Esophagus muscularis mucosa (tissue), 4 donors: Measurements from ENCODE around the gene ORC3. TPM values are rescaled to one million over a fixed set of nuclear protein-coding genes. Genes with fewer than 3 reads are reported as not detected.

Experiments
- DNase-seq: peaks from one replicate; pipeline ENCODE4 v3.0.0-alpha.2; 2017; ENCODE audit errors: extremely low spot score
- H3K27ac ChIP-seq, 4 donors: fragments of 200-600 bp; sonication (generic); replicated peaks in 1 of 4; 1 replicate in 3 of 4; 2 replicates in 1 of 4; pipeline ENCODE4 v1.5.1; 2016 to 2019; ENCODE audit warnings: mild to moderate bottlenecking in 1 of 4
- H3K27me3 ChIP-seq, 4 donors: fragments of 200-600 bp; sonication (generic); one replicate each; pipeline versions ENCODE4 v1.5.1 to v1.6.0; 2016 to 2019
- H3K36me3 ChIP-seq, 4 donors: fragments of 200-600 bp; sonication (generic); one replicate each; pipeline ENCODE4 v1.5.1; 2016 to 2019
- H3K4me1 ChIP-seq, 4 donors: fragments of 200-600 bp; sonication (generic); one replicate each; pipeline ENCODE4 v1.5.1; 2016 to 2019
- H3K4me3 ChIP-seq, 4 donors: fragments of 200-600 bp; sonication (generic); 1 replicate in 2 of 4; 2 replicates in 2 of 4; pipeline ENCODE4 v1.5.1; 2016 to 2019; ENCODE audit warnings: mild to moderate bottlenecking in 4 of 4, moderate library complexity in 1 of 4
- H3K9me3 ChIP-seq, 4 donors: fragments of 200-600 bp; sonication (generic); 1 replicate in 3 of 4; 2 replicates in 1 of 4; pipeline ENCODE4 v1.5.1; 2016 to 2019
- CTCF ChIP-seq, 3 experiments: fragments of 200-600 bp in 2 of 3; fragments of 450-650 bp in 1 of 3; sonication (generic) in 2 of 3; IDR thresholded peaks; one replicate each; pipeline ENCODE4 v1.5.1; 2017 to 2019; ENCODE audit warnings: antibody characterized with exemption in 3 of 3, mild to moderate bottlenecking in 2 of 3, moderate library complexity in 1 of 3
- EP300 ChIP-seq: sonication (generic); formaldehyde crosslinking; IDR thresholded peaks from one replicate; pipeline ENCODE4 v1.6.1; 2017; ENCODE audit warnings: antibody characterized with exemption
- POLR2A ChIP-seq: fragments of 450-650 bp; IDR thresholded peaks from one replicate; pipeline ENCODE4 v1.6.1; 2017; ENCODE audit warnings: antibody characterized with exemption, moderate library complexity, mild to moderate bottlenecking, low read depth
- POLR2AphosphoS5 ChIP-seq, 2 donors: sonication (generic); formaldehyde crosslinking; IDR thresholded peaks; one replicate each; pipeline ENCODE4 v1.6.1; 2017; ENCODE audit warnings: antibody characterized with exemption in 2 of 2
- WGBS: methylation state at CpG from one replicate; pipeline ENCODE4 v1.1.5; 2018; 5-methylcytosine and 5-hydroxymethylcytosine counted together
- intact Hi-C: fragments of 100-400 bp; cut with DNase I; formaldehyde crosslinking; loops from one replicate; pipeline ENCODE4 v1.15.1; 2023
- total RNA-seq, 4 donors: library from RNA; depleted of rRNA; stranded (reverse); fragments of >200 nt; gene quantifications; one replicate each; pipeline versions ENCODE4 v1.1.0 to v1.2.1, GENCODE V29; 2016

The ORC3 gene
- total RNA-seq, 4 donors from 2014 or later, result 9.9 to 18.7 (median 12.6) TPM

DNA sequence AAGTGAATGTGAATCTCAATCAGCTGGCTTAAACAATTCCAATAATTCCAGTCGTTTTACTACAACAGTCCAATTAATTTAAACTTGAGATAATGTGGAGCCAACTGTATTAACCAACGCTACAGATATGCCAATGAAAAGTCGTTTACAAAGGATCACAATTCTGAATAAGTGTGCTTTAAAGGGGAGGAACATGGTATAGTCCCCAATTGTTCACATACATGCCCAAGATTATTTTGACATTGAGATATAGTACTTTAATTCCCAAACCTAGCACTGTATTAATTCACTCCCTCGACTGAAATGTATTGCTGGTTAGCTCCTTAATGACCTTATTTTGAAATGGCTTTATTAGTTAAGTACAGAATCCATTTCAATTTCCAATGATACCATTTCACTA is 109.6 kb downstream of the ORC3 start:
- TF ChIP-seq POLR2A (no peak), EP300 (no peak), CTCF (IDR thresholded peaks at IDR 0.05) (no peak), POLR2AphosphoS5 (IDR thresholded peaks at IDR 0.05) (no peak)
- DNase-seq, result no peak
- H3K27me3 ChIP-seq, result no peaks in the 10 kb centered on the region
- H3K27ac ChIP-seq, result peak overlapping the region; percentile 92 to 99 (median 98)
- intact Hi-C loops, result no loop called here
- WGBS, result 5% methylated on average over 4 of the region's 4 CpGs
- no peaks in the 10 kb centered on the region for H3K36me3 ChIP-seq
- peaks cover 43 to 58% (median 49%) of the 10 kb centered on the region in 4 donors for H3K4me1 ChIP-seq
- H3K4me3 ChIP-seq, result peak overlapping the region; percentile 82 to 99 (median 94)
- H3K9me3 ChIP-seq, result no peaks in the 10 kb centered on the region

GRCh38 chr6:87700397-87701343 is 110.7 kb downstream of the ORC3 start:
- Histone ChIP-seq H3K27ac (peak overlapping the region; percentile 92 to 99 (median 98)), H3K4me1 (peaks cover 38 to 47% (median 40%) of the 10 kb centered on the region in 4 donors), H3K9me3 (no peaks in the 10 kb centered on the region), H3K36me3 (no peaks in the 10 kb centered on the region), H3K27me3 (no peaks in the 10 kb centered on the region), H3K4me3 (peak overlapping the region; percentile 82 to 99 (median 94))
- under 1% methylated on average over 18 of the region's 18 CpGs for WGBS
- DNase-seq, result no peak
- intact Hi-C loops, result no loop called here
- TF ChIP-seq POLR2A, result no peak
- TF ChIP-seq EP300, result no peak
- no peak for TF ChIP-seq POLR2AphosphoS5 (IDR thresholded peaks at IDR 0.05)
- TF ChIP-seq CTCF (IDR thresholded peaks at IDR 0.05), result no peak

DNA sequence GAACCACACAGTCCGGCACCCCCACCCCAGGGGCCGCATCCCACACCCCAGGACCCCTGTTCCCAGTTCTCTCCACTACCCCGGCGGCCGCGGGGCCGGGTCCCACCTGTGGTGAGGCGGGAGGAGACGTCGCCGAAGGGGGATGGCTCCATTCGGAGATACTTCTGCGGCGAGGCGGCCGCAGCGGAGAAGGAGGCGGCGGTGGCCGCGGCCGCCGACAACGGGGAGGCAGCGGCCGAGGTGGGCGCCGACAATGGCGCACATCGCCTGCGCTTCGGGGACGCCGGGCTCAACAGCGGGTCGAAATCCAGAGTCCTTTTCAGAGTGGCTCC is 111.4 kb downstream of the ORC3 start:
- Histone ChIP-seq H3K4me1 (peaks cover 31 to 40% (median 34%) of the 10 kb centered on the region in 4 donors), H3K36me3 (no peaks in the 10 kb centered on the region), H3K27me3 (no peaks in the 10 kb centered on the region), H3K4me3 (peak overlapping the region; percentile 82 to 99 (median 94)), H3K9me3 (no peaks in the 10 kb centered on the region), H3K27ac (peak overlapping the region; percentile 92 to 99 (median 98))
- TF ChIP-seq POLR2A (no peak), EP300 (no peak), CTCF (IDR thresholded peaks at IDR 0.05) (no peak), POLR2AphosphoS5 (IDR thresholded peaks at IDR 0.05) (no peak)
- DNase-seq, result no peak
- WGBS, result 0% methylated on average over 3 of the region's 36 CpGs
- intact Hi-C loops, result no loop called here

GRCh38 chr6:87701676-87702588 is 112.0 kb downstream of the ORC3 start, which contains the start of gene AKIRIN2:
TSS of gene AKIRIN2 (minus strand) at chr6:87702233. CDS start at chr6:87701684, 549 bp downstream.
- Histone ChIP-seq H3K27ac (peak within 1 kb of the TSS; percentile 92 to 99 (median 98)), H3K4me1 (peaks cover 28 to 34% (median 30%) of the 10 kb centered on the region in 4 donors), H3K36me3 (no peaks in the 10 kb centered on the region), H3K4me3 (peak within 1 kb of the TSS; percentile 82 to 99 (median 94)), H3K9me3 (no peaks in the 10 kb centered on the region), H3K27me3 (no peaks in the 10 kb centered on the region)
- intact Hi-C loops, result no loop called here
- peak; percentile 94 for TF ChIP-seq POLR2A
- TF ChIP-seq EP300, result no peak
- peak; percentile 98 to 99 for TF ChIP-seq POLR2AphosphoS5 (IDR thresholded peaks at IDR 0.05)
- TF ChIP-seq CTCF (IDR thresholded peaks at IDR 0.05), result no peak
- peak; percentile 99 for DNase-seq
- 2% methylated on average over 28 of the region's 88 CpGs for WGBS
